Thyroid gland (tissue), 4 donors: ENCODE measurements around the gene RAB11FIP4.

Experiments
- POLR2A ChIP-seq, 2 donors: fragments of 450-650 bp; IDR thresholded peaks; one replicate each; pipeline ENCODE4 v1.6.1; 2017; ENCODE audit warnings: antibody characterized with exemption in 2 of 2, mild to moderate bottlenecking in 2 of 2, moderate library complexity in 1 of 2
- TF ChIP-seq, protein P1 (sequence below), 6 experiments: fragments of 200-600 bp in 3 of 6; fragments of 450-650 bp in 3 of 6; sonication (generic) in 3 of 6; IDR thresholded peaks; one replicate each; pipeline ENCODE4 v1.5.1; 2016 to 2019; ENCODE audit warnings: antibody characterized with exemption in 6 of 6, mild to moderate bottlenecking in 2 of 6, inconsistent platforms in 1 of 6, moderate library complexity in 1 of 6

DNA sequence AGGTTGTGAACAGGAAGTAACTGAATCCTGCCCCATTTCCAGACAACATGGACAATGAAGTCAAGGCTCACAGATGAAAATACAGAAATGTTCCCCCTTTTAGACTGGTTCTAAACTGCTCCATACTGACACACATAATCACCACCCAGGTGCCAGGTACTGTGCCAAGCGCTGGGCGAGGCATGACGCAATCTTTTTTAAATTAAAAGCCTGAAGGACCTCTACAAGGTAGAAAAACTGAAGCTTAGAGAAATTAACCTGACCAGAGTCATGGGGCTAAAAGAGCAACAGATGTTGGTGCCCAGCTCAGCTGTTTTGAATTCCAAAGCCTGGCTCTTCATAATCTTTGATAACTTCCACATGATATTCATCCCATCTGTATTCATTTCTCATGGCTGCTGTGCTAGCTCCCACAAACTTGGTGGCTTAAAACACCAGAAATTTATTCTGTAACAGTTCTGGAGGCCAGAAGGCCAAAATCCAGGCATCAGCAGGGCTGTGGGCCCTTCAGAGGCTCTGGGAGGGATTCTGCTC lies 4.9 kb upstream of the RAB11FIP4 start:
- TF ChIP-seq, protein P1, sequence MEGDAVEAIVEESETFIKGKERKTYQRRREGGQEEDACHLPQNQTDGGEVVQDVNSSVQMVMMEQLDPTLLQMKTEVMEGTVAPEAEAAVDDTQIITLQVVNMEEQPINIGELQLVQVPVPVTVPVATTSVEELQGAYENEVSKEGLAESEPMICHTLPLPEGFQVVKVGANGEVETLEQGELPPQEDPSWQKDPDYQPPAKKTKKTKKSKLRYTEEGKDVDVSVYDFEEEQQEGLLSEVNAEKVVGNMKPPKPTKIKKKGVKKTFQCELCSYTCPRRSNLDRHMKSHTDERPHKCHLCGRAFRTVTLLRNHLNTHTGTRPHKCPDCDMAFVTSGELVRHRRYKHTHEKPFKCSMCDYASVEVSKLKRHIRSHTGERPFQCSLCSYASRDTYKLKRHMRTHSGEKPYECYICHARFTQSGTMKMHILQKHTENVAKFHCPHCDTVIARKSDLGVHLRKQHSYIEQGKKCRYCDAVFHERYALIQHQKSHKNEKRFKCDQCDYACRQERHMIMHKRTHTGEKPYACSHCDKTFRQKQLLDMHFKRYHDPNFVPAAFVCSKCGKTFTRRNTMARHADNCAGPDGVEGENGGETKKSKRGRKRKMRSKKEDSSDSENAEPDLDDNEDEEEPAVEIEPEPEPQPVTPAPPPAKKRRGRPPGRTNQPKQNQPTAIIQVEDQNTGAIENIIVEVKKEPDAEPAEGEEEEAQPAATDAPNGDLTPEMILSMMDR (IDR thresholded peaks at IDR 0.05) = no peak
- no peak for TF ChIP-seq POLR2A (IDR thresholded peaks at IDR 0.05)
